Choroid plexus epithelial cell (primary cell): ENCODE data around the gene HOXD11.

ENCODE experiments used
- DNase-seq: peaks from one replicate; pipeline ENCODE4 v3.0.0-alpha.2; 2010; ENCODE audit warnings: low read depth
- H3K4me3 ChIP-seq: 2 replicates; pipeline ENCODE4 v1.5.1; 2011; ENCODE audit warnings: low read depth, mild to moderate bottlenecking, control low read depth, low read length, moderate library complexity
- TF ChIP-seq, protein P1 (sequence below): conservative IDR thresholded peaks from 2 replicates; pipeline ENCODE4 v1.5.1; 2011; ENCODE audit warnings: low read depth, mild to moderate bottlenecking, control low read depth, inconsistent platforms, low read length, moderate library complexity

HOXD11 gene

DNA sequence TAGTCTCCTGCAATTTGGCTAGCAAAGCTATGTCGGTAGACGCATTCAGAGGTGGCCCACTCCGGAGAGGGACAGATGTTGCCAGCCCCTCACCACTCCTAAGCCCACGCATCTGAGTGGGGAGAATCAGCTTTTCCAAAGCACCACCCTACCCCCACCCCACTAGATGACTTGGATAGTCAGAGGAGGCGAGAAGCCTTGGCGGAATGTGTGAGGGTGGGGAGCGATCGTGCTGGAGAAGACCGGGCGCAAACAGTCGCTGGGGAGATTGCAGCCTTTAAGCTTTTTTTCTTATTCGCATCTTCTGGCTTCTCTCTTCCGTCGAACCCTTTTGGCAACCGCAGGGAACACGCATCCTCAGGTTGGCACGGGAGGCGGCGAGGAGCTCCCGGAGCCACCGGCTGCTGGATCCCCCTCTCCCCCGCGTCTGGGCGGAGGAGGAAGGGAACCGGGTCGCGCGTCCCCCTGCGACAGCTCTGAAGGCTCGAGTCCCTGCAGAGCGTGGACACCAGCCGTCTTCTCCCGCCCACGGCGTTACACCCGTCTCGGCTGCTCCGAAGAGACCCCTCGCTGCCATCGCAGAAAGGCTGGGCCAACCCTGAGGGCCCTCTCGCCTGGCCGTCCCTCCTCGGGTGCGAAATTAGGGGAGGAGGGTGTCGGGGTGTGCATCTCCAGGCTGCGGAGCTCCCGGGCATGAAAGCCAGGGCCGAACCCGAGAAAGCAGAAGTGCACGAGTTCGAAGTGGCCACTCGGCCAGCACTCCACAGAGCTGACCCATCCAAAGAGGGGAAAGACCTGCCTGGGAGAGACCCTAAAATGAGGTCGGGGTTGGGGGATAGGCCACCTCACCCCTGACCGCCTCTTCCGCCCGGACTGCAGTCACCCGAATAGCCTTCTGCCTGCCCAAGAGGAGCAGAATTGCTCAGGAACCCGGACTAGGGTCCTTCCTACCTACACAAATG lies 35.5 kb upstream of the HOXD11 start:
- TF ChIP-seq, protein P1, sequence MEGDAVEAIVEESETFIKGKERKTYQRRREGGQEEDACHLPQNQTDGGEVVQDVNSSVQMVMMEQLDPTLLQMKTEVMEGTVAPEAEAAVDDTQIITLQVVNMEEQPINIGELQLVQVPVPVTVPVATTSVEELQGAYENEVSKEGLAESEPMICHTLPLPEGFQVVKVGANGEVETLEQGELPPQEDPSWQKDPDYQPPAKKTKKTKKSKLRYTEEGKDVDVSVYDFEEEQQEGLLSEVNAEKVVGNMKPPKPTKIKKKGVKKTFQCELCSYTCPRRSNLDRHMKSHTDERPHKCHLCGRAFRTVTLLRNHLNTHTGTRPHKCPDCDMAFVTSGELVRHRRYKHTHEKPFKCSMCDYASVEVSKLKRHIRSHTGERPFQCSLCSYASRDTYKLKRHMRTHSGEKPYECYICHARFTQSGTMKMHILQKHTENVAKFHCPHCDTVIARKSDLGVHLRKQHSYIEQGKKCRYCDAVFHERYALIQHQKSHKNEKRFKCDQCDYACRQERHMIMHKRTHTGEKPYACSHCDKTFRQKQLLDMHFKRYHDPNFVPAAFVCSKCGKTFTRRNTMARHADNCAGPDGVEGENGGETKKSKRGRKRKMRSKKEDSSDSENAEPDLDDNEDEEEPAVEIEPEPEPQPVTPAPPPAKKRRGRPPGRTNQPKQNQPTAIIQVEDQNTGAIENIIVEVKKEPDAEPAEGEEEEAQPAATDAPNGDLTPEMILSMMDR, result no peak
- H3K4me3 ChIP-seq, result no peak overlapping the region
- no peak for DNase-seq

DNA sequence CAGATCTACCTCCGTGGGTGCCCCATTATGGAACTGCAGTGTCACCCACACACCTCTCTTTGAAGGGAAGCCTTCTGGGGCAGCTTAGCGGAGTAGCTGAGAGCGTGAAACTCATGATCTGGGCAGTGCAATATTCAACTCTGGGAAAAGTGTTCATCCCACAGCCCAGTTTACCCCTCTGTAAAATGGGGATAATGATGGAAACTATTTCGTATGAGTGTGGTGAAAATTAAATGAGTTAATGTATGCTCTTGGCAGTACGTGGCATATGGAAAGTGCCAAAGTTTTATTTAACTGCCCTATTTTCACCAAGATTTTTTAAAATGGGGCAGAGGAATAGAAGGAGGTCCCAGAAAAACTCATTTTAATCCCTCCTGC lies 34.8 kb upstream of the HOXD11 start:
- no peak overlapping the region for H3K4me3 ChIP-seq
- DNase-seq, result no peak
- TF ChIP-seq, protein P1, result no peak

DNA sequence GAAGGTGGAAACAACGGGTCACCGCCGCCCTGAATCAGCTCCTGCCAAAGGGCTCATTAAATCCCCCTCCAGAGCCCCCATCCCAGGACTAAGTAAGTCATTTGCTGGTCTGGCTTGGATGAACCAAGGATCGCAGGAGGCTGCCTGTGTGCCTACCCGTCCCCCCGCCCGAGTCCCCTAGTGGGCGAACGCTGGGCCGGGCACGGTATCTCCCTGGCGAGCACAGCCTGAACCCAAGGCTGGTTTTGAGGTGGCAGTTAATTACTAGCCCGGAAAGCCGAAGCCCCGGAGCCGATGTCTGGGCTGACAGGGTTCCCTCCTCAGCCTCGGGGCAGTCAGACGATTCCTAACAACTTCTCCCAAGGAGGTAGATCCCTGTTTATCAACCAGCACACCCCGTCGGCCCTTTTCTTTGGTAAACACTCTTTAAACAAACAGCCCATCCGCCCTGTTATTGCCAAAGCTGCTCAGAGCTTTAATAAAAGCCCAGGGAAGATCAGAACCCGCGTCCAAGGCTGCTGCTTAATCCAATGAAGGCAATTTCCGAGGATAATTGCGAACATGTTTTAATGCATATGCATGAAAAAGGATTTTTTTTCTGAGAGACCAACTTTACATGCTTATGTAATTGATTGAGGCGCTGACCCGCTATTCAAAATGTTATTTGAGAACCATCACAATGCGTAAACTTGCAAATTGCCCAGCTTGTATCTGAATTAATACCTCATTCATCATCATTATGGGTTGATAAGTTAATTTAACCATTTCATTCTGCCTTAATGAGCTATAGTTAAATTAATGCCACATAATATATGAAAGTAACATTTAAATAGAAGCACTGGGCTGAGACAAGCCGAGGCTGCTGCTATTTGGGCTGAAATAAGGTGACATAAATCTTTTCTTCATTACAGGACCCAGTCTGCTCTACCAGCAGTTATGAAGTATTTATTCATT lies 33.9 kb upstream of the HOXD11 start:
- DNase-seq, result no peak

DNA sequence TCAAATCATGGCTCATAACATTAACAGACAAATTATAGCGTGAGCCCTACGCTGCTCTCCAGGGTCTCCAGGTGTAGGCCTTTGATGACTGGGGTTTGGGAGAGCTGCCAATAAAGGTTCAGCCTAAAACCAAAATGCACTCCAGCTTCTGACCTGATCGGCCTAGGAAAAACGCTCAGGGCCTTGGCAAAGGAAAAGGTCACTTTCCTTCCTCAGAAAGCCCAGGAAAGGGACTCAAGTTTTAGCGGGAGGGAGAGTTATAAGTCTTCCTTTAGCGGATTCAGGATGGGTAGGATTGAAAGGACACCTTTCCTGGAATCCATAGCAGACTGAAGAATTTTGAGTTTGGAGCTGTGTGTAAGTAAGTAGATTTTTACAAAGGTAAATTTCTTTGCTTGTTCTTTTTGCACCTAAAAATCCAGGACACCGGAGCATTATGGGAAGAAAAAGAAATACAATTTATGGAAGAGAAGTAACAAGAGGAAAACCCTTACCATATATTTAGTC lies 32.1 kb upstream of the HOXD11 start:
- DNase-seq, result no peak

More for the DNA sequence above, 33.9 kb upstream of the HOXD11 start:
- TF ChIP-seq, protein P1, result no peak
- no peak overlapping the region for H3K4me3 ChIP-seq

DNA sequence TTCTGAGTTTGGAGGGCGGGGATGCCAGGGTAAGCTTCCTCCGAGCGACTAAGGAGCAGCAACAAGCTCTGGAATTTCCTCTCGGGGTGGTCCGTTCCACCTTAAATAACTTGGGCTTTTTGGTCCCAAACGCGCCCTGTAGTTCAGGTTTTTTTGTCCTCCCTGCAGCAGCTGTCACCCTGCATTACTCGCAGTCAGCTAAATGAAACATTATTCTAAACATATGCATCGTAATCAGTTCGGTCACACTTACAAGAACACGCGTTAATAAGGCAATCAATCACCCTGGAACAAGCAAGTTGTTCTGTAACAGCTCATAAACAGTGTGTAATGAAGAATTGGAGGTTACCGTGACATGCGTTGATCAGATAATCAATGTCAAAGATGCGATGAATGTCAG lies 31.6 kb upstream of the HOXD11 start:
- TF ChIP-seq, protein P1, result no peak
- no peak for DNase-seq
- no peak overlapping the region for H3K4me3 ChIP-seq

More for the DNA sequence above, 32.1 kb upstream of the HOXD11 start:
- TF ChIP-seq, protein P1, result no peak
- no peak overlapping the region for H3K4me3 ChIP-seq

DNA sequence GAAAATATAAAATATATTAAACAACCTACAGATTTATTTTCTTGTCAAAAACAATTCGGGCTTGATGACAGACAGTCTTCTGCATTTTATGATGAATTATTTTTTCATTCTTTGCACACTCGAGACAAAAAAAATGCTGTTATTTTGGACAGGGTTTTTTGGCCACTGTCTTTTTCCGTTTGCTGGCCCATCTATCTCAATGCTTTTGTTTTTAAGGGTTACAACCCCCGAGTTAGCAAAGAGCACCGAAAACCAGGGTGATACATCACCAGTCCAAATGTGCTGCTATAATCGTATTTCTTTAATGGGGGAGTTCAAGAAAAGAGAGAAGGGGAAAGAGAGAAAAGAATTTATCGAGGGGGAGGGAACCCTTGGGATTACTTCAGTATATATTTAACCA lies 31.0 kb upstream of the HOXD11 start:
- no peak for DNase-seq
- TF ChIP-seq, protein P1, result no peak
- H3K4me3 ChIP-seq, result no peak overlapping the region
